ENCODE measurements around the gene PIF1.
"Not testable (repeated sequence)": the region's sequence is repeated elsewhere in the genome, so short reads cannot be mapped to it uniquely, and the experiment has no call there.

PIF1 gene

DNA sequence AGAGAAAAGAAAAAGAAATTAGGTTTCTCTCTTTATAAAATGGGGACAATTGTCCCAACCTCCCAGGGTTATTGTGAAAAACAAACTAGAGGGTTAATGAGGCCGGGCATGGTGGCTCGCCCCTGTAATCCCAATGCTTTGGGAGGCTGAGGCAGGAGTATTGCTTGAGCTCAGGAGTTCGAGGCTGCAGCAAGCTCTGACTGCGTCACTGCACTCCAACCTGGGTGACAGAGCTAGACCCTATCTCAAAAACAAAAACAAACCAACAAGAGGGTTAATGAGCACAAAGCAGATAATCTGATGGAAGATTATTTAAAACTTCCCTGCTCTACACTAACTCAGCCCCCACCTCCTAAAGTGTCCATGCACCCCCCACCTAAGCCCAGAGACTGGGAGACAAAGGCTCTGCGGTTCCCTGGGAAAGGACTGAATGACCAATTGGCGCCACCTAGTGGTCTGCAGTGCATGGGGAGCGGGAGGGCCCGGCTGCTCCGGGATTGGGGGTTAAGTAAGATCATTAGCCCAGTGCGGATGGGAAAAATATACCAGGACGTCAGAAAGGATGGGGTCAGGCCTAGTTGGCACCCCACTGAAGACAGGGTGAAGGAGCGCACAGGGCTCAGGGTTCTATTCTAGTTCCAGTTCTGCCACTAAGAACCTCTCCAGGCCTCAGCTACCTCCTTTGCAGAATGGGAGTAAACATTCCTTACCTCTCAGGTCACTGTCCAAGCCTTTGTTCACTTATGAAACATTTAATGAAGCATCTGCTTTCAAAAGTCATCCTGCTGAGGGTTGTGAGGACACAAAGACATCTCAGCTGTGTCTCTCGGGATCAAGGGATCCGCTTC is 15.6 kb downstream of the PIF1 start:
- peak; percentile 68 to 73 for DNase-seq (ENCODE audit: low read depth in 2 of 2)

DNA sequence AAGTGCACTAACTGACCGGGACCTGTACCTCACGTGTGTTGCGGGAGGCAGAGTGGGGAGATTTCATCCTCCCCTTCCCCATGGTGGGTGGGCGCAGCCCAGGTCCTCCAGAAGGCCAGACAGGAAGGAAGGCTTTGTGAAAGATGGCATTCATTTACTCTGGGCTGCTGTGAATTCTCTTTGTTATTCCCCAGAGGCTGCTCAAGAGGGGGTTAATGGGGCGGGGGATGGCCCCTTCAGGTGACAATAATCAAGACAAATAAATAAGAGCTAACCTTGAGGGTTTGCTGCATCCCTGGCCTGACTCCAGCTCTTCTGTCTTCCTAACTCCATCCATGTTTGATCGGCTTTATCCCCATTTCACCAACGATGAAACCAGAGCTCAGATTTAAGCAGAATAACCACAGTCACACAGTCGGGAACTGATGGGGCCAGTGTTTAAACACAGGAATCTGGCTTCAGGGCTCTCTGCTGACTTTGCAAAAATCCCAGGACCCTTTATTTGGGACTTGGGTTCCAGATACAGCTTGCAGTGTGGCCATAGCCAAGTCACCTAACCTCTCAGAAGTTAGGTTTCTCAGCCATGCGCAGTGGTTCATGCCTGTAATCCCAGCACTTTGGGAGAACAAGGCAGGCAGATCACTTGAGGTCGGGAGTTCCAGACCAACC is 16.5 kb downstream of the PIF1 start:
- no peak for DNase-seq (ENCODE audit: low read depth in 2 of 2)

DNA sequence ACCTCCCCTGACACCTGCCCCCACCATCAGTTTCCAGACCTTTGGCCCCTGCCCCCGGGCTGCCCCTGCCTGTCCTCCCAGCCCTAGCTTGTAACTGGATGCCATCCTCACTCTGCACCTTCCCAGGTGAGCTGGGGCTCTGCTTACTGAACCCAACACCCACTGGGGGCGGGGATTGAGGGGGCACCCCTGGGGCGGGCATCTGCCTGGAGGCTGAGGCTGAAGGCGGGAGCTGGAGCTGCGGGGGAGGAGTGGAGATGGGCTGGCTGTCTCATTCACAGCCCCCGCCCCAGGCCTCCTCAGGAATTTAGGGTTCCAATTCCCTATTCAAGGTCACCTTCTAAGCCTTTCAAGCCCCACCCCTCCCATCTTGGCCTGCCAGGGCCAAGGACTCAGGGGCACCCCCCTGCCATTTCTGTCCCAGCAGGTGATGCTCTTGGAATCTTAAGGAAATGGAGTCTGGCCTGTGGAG is 17.7 kb downstream of the PIF1 start:
- DNase-seq (ENCODE audit: low read depth in 2 of 2), result no peak

GRCh38 chr15:64807051-64807749 is 18.2 kb downstream of the PIF1 start:
- DNase-seq (ENCODE audit: low read depth in 2 of 2), result no peak

DNA sequence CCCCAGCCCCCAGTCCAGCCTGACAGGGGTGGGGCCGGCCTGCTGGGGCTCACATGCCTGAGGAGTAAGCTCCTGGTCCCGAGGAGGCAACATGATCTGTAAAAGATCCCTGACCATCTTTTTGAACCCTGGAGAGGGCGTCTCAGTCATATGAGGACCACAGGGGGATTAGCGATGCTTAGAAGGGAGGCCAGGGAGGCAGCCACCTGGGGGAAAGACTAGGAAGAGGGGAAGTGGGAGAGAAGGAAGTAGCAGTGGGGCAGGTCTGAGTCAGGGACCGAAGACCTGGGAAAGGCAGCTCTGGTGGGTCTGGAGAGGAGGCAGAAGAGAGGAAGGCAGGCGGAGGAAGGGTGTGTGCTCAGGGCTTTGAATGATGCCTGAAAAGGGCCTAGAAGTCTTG is 18.9 kb downstream of the PIF1 start:
- no peak for DNase-seq (ENCODE audit: low read depth in 2 of 2)

DNA sequence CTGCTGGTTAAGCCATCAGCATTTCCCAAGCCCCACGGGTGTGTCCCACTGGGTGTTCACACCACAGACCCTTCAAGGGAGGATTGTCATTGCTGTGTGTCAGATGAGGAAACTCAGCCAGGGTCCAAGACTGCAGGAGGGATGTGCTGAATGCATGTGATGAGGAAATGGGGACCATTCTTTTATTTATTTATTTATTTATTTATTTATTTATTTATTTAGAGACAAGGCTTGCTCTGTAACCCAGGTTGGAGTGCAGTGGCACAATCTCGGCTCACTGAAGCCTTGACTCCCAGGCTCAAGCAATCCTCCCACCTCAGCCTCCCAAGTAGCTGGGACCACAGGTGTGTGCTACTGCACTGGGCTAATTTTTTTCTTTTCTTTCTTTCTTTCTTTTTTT is 20.8 kb downstream of the PIF1 start:
- DNase-seq (ENCODE audit: low read depth in 2 of 2), result no peak

GRCh38 chr15:64803526-64803925 is 21.9 kb downstream of the PIF1 start:
- DNase-seq (ENCODE audit: low read depth in 2 of 2), result no peak

GRCh38 chr15:64800476-64800875 is 25.0 kb downstream of the PIF1 start:
- DNase-seq (ENCODE audit: low read depth in 2 of 2), result no peak

- not testable (repeated sequence) for DNase-seq (ENCODE audit: low read depth in 2 of 2)
Measured at GRCh38 chr15:64798905-64799304, 26.5 kb downstream of the PIF1 start.

DNA sequence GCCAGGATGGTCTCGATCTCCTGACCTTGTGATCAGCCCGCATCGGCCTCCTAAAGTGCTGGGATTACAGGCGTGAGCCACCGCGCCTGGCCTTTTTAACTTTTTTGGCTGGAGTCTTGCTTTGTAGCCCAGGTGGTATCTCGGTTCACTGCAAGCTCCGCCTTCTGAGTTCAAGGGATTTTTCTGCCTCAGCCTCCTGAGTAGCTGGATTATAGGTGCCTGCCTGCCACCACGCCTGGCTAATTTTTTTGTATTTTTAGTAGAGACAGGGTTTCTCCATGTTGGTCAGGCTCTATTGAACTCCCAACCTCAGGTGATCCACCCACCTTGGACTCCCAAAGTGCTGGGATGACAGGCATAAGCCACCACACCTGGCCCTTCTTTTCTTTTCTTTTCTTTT is 29.5 kb downstream of the PIF1 start:
- not testable (repeated sequence) for DNase-seq (ENCODE audit: low read depth in 2 of 2)

DNA sequence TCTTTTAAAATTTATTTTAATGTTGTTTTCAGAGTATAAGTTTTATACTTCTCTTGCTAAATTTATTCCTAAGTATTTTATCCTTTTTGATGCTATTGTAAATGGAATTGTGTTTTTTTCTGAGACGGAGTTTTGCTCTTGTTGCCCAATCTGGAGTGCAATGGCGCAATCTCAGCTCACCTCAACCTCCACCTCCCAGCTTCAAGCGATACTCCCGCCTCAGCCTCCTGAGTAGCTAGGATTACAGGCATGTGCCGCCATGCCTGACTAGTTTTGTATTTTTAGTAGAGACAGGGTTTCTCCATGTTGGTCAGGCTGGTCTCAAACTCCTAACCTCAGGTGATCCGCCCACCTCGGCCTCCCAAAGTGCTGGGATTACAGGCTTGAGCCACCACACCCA is 30.1 kb downstream of the PIF1 start:
- not testable (repeated sequence) for DNase-seq (ENCODE audit: low read depth in 2 of 2)

DNA sequence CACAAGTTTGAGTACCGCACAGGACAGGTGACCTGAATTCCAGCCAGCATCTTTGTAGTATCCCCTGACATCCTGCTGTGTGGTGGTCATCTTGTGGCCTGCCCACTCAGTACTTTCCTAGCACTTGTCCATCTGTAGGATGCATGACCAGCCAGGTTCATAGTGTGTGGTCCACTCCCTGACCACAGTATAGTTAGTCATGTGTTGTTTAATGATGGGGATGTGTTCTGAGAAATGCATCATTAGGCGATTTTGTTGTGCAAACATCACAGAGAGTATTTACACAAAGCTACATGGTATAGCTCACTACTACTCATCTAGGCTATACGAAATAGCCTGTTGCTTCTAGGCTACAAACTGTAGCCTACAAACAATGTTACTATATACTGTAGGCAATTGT is 33.2 kb downstream of the PIF1 start:
- no peak for DNase-seq (ENCODE audit: low read depth in 2 of 2)

- no peak for DNase-seq (ENCODE audit: low read depth in 2 of 2)
Measured at GRCh38 chr15:64791401-64791800, 34.0 kb downstream of the PIF1 start.

DNA sequence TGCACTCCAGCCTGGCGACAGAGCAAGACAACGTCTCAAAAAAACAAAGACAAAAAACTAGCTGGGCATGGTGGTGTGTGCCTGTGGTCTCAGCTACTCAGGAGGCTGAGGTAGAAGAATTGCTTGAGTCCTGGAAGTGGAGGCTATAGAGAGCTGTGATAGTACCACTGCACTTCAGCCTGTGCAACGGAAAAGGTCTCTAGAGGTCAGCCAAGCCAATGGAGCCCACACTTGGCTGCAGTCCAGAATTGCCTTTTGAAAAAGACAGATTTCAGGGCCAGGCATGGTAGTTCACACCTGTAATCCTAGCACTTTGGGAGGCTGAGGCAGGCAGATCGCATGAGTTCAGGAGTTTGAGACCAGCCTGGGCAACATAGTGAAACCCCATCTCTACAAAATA is 41.7 kb downstream of the PIF1 start:
- no peak for DNase-seq (ENCODE audit: low read depth in 2 of 2)

DNA sequence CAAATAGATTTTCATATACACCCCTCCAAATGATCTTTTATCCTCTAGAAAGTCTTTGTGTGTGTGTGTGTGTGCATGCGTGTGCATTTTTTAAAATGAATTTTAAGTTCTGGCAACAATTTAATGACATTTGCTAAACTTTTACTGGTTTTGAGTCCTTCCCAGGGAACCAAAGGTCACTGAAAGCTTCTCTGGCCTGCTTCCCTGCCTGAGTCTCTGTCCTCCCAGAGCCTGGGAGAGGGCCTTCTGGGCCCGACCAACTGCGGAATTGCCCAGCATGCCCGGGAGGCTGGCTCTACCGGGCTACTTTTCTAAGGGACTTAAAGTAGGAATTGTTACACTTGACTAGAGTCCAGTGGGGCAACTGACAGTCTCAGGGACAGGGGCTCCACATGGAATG is 42.7 kb downstream of the PIF1 start:
- no peak for DNase-seq (ENCODE audit: low read depth in 2 of 2)

- DNase-seq (ENCODE audit: low read depth in 2 of 2), result no peak
Measured at GRCh38 chr15:64781299-64781698, 44.1 kb downstream of the PIF1 start.

DNA sequence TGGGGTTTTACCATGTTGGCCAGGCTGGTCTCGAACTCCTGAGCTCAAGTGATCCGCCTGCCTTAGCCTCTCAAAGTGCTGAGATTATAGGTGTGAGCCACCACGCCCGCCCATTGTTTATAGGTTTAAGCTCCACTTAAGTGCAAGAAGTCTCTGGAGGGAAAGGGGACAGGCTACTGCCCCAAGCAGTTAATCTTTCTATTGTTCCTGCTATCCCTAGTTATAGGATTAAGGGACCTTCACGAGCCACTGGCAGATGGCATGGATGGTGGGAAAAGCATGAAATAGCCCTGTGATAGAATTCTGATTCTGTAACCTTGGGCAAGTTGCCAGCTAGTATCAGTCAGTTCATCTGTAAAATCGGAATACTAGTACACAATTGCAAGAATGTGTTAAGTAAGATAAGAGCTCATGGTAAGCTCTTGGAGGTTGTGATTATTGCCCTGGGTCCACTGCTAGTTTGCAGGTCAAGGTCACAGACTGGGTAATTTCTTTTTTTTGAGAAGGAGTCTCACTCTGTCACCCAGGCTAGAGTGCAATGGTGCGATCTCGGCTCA is 44.8 kb downstream of the PIF1 start:
- DNase-seq (ENCODE audit: low read depth in 2 of 2), result no peak

GRCh38 chr15:64779630-64780029 is 45.8 kb downstream of the PIF1 start:
- DNase-seq (ENCODE audit: low read depth in 2 of 2), result no peak

DNA sequence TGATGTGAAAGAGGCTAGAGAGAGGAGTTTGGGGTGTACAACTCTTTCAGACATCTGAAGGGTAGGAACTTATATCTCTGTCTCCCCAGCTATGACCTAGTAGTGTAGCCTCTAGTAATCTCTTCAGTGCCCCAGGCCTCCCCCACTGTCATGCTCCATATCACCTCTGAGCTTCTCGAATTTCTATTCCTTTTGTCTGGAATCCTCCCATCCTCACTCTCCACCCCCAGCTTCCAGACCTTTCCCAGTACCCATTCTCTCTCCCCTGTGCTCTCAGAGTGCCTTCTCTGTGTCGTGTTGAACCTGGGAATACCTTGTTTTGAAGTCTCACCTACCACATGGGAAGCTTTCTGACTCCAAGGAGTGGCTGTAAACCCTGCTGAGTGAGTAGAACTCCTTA is 46.4 kb downstream of the PIF1 start:
- DNase-seq (ENCODE audit: low read depth in 2 of 2), result no peak

DNA sequence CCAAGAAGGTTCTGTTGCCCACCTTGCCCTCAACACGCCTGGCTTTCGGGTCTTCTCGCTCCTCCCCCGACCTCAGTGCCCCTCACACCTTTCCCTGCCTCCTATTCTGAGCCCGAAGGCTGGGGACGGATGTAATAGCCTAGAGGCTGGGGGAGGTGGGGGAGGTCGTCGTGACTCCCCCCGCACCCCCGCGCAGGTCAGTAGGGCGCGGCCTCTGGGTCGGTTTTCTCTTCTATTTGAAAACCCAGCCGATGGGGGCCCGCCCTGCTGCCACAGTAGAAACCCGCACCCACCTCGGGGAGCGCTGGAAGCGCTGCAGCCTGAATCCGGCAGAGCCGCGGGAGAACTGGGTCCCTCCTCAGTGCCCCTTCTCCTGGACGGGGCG is 49.1 kb downstream of the PIF1 start:
- no peak for DNase-seq (ENCODE audit: low read depth in 2 of 2)

DNA sequence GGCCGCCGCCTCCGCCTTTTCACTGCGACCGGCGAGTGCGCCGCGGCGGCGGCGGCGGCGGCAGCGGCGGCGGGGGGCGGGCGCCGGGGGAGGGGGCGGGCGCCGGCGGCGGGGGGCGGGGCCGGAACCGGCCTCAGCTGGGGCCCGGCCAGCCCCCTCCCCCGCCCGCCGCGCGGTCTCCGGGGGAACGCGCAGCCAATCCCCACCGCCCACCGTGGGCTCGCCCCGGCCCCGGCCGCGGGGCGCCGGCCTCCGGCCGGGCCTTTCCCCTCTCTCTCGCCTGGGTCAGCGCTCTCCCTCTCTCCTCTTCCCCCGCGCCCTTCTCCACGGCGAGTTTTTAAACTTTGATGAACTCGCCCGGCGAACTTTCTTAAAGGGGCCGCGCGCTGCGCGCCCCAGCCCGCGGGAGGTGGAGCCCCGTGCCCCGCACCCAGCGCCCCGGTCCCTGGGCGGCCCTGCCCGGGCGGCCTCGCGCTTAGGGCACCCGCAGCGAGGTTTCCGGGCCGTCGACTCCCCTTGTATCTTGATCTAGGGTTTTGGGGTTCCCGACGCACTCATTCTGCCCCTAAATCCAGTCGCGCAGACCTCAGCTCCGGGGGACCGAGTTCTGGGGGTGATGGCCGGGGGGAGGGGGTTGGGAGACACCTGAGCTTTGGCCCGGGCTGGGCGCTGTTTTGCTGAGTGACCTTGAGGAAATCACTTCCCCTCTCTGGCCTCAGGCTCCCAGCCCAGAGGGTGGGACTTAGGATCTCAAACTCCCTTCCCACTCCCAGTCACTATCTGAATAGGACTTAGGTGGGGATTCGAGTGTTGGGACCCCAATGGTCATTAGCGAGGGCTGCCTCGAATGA is 49.7 kb downstream of the PIF1 start, which contains the start of gene RBPMS2:
Gene RBPMS2, minus strand, starts transcription at position 39 of the 851 bp plus-strand sequence. CDS start 270 bp downstream, outside the sequence.
- DNase-seq (ENCODE audit: low read depth in 2 of 2), result no peak
